Breast epithelium (tissue), 3 donors: ENCODE data around the gene OR13C3.

Source experiments
- CTCF ChIP-seq, 3 donors: fragments of 450-650 bp; IDR thresholded peaks; one replicate each; pipeline ENCODE4 v1.5.1; 2016 to 2017; ENCODE audit warnings: antibody characterized with exemption in 3 of 3, mild to moderate bottlenecking in 3 of 3, moderate library complexity in 3 of 3
- POLR2A ChIP-seq: fragments of 450-650 bp; IDR thresholded peaks from one replicate; pipeline ENCODE4 v1.6.1; 2016; ENCODE audit warnings: antibody characterized with exemption, mild to moderate bottlenecking, moderate library complexity
- POLR2AphosphoS5 ChIP-seq, 3 donors: sonication (generic); formaldehyde crosslinking; IDR thresholded peaks; one replicate each; pipeline ENCODE4 v1.6.1; 2017; ENCODE audit warnings: antibody characterized with exemption in 3 of 3

- TF ChIP-seq CTCF (IDR thresholded peaks at IDR 0.05) (no peak), POLR2A (no peak), POLR2AphosphoS5 (IDR thresholded peaks at IDR 0.05) (no peak)
Observed at GRCh38 chr9:104494808-104495207, 41.8 kb downstream of the OR13C3 start.
